ENCODE data around the gene MTFR2.
"Not testable (repeated sequence)": the region's sequence is repeated elsewhere in the genome, so short reads cannot be mapped to it uniquely, and the experiment has no call there.

MTFR2 gene

DNA sequence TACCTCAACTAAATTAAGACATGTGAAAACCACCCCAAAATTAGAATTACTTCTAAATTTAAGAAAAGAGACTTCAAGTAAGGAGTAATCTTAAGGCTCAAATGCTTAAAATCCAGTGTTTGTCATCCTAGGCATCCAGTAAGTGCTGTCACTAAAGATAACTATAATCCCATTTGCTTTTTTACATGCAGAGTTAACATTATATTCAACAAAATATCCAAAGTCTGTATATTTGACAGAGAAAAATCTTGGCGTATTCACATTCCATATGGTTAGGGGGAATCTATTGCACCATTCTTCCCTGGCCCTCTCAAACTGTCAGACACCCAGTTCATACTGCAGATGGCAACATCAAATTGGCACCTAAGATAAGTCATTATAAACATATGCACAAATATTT, 17.4 kb downstream of the MTFR2 start:
- no peak for FAIRE-seq

DNA sequence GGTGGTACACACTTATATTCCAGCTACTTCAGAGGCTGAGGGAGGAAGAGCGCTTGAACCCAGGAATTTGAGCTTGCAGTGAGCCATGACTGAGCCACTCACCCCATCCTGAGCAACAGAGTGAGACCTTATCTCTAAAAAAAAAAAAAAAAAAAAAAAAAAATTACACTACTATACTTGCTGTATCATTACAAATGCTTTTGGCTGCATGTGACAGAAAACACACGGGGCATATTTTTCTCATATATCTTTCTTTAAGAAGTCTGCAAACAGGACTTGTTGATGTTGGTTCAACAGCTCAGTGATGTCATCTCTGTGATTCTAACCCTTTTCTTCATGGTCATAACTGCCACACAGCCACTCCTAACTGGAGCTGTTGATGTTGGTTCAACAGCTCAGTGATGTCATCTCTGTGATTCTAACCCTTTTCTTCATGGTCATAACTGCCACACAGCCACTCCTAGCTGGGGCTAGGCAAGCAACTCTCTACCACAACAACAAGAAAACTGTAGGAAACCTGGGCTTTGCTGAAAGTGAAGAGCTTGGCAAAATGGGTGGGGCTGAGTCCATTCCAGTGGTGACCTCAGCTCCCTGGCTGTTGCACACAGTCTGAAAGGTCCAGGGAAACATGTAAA, 19.8 kb downstream of the MTFR2 start:
- no peak for FAIRE-seq

GRCh38 chr6:136228814-136229213, 21.3 kb downstream of the MTFR2 start:
- no peak for FAIRE-seq

DNA sequence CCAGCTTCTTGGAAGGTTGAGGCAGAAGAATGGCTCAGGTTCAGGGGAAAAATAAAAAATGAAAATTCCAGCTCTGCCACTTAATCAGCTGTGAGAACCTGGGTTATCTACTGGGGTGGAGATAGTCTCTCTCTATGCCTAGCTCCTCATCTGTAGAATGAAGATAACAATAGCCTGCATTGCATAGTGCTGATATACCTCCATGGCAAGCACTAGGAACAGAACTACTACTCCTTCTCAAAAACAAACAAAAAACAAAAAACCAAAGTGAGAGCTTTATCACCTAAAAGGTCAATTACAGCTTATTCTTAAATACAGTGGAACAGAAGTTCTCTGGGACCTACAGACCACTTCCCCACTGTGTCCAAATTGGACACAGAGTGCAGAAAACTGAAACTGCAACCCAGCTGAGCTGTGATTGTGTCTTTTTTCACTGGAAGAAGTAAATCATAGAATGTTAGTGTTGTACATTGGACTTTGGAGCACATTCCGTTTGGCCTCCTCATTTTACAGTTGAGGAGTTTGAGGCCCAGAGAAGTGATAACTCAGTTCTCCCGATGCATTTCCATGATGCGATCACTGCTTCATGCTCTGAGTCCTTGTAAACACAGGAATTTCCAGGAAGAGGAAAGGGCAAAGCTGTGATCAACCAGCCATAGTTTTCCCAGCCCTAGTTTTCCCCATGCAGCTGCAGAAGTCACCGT, 23.3 kb downstream of the MTFR2 start:
- no peak for FAIRE-seq

- FAIRE-seq = no peak
These were observed 24.0 kb downstream of the MTFR2 start for GRCh38 chr6:136226027-136226673.

DNA sequence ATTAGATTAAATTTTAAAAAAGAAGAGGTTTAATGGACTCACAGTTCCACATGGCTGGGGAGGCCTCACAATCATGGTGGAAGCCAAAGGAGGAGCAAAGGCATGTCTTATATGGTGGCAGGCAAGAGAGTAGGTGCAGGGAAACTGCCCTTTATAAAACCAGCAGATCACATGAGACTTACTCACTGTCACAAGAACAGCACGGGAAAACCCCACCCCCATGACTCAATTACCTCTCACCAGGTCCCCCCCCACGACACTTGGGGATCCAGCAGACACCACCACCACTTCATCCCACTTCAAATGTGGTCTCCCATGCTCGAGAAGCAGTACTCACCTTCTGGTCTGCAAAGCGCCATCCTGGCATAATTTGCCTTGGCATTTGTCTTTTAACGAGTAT, 24.6 kb downstream of the MTFR2 start:
- FAIRE-seq = no peak

DNA sequence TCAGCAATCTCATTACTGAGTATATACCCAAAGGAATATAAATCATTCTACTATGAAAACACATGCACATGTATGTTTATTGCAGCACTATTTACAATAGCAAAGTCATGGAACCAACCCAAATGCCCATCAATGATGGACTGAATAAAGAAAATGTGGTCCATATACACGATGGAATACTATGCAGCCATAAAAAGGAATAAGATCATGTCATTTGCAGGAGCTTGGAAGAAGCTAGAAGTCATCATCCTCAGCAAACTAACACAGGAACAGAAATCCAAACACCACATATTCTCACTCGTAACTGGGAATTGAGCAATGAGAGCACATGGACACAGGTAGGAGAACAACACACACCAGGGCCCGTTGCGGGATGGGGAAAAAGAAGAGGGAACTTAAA, 25.1 kb downstream of the MTFR2 start:
- not testable (repeated sequence) for FAIRE-seq

- FAIRE-seq = no peak
These were observed 33.4 kb downstream of the MTFR2 start for GRCh38 chr6:136216503-136217401.

- no peak for FAIRE-seq
These were observed 36.3 kb downstream of the MTFR2 start for GRCh38 chr6:136213853-136214252.

- no peak for FAIRE-seq
These were observed 37.0 kb downstream of the MTFR2 start for GRCh38 chr6:136213012-136213539.

- no peak for FAIRE-seq
These were observed 37.5 kb downstream of the MTFR2 start for GRCh38 chr6:136212608-136213007.

DNA sequence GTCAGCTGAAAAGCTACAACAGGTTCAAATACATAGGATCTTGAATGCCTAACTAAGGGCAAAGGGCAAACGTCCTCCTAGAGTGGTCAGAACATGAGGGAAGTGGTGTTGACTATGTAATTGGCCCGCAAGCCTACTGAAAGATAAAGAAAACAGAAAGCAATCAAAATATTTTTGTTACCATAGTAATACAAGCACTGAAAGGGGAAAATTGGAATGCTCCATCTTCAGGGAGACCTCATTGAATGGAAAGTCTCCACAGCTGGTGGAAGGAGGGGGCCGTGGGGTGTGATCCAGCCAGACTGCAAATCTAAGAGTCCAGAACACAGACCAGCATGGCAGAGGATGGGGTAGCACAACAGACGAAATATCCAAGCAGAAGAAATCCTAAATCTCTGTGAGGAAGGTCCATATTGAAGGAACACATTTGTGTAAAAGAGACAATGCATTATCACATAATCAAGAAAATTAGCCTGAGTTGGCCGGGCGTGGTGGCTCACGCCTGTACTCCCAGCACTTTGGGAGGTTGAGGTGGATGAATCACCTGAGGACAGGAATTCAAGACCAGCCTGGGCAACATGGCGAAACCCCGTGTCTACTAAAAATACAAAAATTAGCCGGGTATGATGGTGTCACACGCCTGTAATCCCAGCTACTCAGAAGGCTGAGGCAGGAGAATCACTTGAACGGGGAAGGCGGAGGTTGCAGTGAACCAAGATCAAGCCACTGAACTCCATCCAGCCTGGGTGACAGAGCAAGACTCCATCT, 39.5 kb downstream of the MTFR2 start:
- no peak for FAIRE-seq

DNA sequence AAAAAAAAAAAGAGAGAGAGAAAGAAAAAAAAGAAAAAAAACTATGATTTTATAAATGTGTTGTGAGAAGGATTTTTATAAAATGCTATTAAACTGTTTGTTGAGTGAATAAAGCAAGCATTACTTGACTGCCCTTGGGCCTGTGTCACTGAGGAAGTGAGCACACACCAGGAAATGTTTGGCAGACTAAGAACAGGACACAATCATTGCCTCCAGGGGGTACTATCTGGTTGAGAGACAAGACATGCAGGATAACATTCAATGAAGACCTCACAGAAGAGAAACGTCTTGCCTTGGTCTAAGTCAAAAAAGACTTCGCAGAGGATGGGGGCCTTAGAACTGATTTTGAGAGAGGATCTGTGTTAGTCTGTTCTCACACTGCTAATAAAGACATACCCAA, 40.6 kb downstream of the MTFR2 start:
- no peak for FAIRE-seq

DNA sequence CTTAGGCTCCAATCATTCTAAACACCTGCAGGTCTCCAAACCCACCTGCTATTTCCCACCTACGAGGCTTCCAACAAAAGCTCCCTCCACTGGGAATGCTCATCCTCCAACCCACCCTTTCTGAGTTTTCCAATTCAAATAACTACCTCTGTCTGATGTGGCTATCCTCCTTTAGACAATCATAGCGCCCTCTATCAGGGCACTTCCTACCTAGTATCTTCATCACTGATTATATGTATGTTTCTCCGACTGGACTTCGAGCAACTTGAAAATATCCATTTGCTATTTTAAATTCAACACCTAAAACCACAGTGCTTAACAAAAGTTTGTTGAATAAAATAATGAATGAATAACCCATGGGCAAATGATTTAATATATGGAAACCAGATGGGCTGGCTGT, 41.3 kb downstream of the MTFR2 start:
- FAIRE-seq = no peak

DNA sequence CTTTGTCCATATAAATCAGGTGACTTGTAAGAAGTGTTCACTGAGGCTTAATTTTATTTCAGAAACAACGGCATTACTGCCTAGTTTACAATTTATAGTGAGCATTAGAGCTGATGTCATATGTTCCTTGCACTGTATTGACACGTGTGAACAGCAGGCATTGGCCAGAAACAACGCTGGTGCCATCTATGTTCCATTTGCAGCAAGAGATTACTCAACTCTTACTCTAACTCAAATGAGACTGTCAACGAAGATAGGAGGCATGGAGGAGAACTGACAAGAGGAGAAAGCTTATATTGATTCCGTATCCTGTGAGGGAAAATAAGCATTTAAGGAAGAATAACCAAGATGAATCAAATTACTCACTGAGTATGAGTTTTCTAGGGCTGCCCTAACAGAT, 48.4 kb downstream of the MTFR2 start:
- no peak for FAIRE-seq

DNA sequence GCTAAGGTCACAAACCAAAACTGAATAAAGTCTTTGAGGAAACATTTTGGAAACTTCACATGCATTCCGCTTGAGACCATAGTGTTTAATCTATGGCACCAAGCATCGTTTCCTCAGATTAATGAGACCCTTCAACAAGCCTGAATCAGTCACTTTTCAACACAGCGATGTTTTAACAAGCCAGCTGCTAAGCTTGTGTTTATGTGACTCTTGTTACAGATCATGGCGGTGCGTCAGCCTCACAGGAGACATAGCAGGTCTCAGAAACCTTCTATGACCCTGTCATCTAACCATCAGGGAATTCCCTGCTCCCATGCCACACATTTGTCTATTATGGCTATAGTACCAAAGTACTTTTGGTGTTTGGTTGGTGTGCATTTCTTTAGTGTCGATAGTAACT, 57.2 kb downstream of the MTFR2 start:
- FAIRE-seq = no peak

GRCh38 chr6:136191606-136192312, 58.4 kb downstream of the MTFR2 start:
- no peak for FAIRE-seq

- FAIRE-seq = no peak
These were observed 61.0 kb downstream of the MTFR2 start for GRCh38 chr6:136189104-136189503.

DNA sequence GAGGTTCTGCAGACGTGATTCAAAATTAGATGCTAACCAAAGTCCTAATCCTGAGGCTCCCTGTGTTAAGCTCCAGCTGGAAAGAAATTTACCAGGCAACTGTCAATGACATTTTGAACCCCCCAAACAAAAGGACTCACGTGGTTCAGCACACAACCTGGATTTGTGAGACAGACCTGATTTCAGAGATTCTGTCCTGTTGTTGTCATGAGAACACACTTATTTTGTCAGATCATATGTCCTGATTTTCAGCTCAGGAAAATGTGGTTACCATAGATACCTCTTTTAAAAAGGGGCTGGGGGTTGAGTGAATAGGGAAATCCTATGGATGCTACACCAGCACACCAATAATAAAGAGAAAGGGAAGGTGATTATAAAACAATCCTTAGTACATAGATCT, 61.6 kb downstream of the MTFR2 start:
- FAIRE-seq = no peak

- FAIRE-seq = no peak
These were observed 63.7 kb downstream of the MTFR2 start for GRCh38 chr6:136186363-136186762.

GRCh38 chr6:136184738-136185137, 65.4 kb downstream of the MTFR2 start:
- no peak for FAIRE-seq

GRCh38 chr6:136181861-136182260, 68.2 kb downstream of the MTFR2 start:
- FAIRE-seq = no peak

Data from TTC549 (cell line).